K562 (cell line): ENCODE results near the gene TMEM205. TPM values are rescaled to one million over a fixed set of nuclear protein-coding genes. Genes with fewer than 3 reads are reported as not detected.
A peak's percentile ranks its signal among the peaks of the same experiment; 100 is the strongest.

ENCODE experiments used
- CCNT2 ChIP-seq: IDR thresholded peaks from 2 replicates; pipeline ENCODE4 v1.6.1; 2011; ENCODE audit warnings: borderline replicate concordance, low read depth, mild to moderate bottlenecking, moderate library complexity, mixed read lengths, low read length; ENCODE audit not compliant: insufficient read length; ENCODE audit errors: extremely low read depth
- CHD2 ChIP-seq: IDR thresholded peaks from 2 replicates; pipeline ENCODE4 v1.6.1; 2011; ENCODE audit warnings: low read depth, low read length
- DPF2 ChIP-seq: fragments of 450-650 bp; IDR thresholded peaks from 2 replicates; pipeline ENCODE4 v1.6.1; 2016
- EP400 ChIP-seq: fragments of 450-650 bp; IDR thresholded peaks from 2 replicates; pipeline ENCODE4 v1.6.1; 2017; ENCODE audit warnings: antibody characterized with exemption, mild to moderate bottlenecking, moderate library complexity
- HLTF ChIP-seq: fragments of 450-650 bp; IDR thresholded peaks from 2 replicates; pipeline ENCODE4 v1.6.1; 2016
- PHB ChIP-seq: fragments of 250-450 bp; sonication (Bioruptor Pico); IDR thresholded peaks from 2 replicates; pipeline ENCODE4 v1.5.0; 2021
- PHF21A ChIP-seq: fragments of 450-650 bp; IDR thresholded peaks from 2 replicates; pipeline ENCODE4 v1.6.1; 2017; ENCODE audit warnings: low read depth, borderline replicate concordance
- POLR2AphosphoS5 ChIP-seq: IDR thresholded peaks from 2 replicates; pipeline ENCODE4 v1.6.1; 2011; ENCODE audit warnings: mild to moderate bottlenecking, low read depth, low read length, moderate library complexity; ENCODE audit not compliant: control insufficient read depth, insufficient read depth
- ZNF445 ChIP-seq: fragments of 250-450 bp; sonication (Bioruptor Pico); IDR thresholded peaks from 2 replicates; pipeline ENCODE4 v1.4.0; 2020; ENCODE audit warnings: low read depth, mild to moderate bottlenecking, moderate library complexity
- polyA plus RNA-seq, 8 experiments: library from polyadenylated mRNA; depleted of rRNA in 4 of 8; stranded (reverse) in 5 of 8; unstranded in 3 of 8; fragments of >200 nt; fragmentation: Nextera tagmentation in 2 of 8; fragmentation: Illumina TruSeq in 1 of 8; extraction: Ambion mirVana in 2 of 8; extraction: Trizol in 1 of 8; gene quantifications; 2 replicates each; pipeline versions ENCODE4 v1.2.1 to v1.2.3, GENCODE V29; 2011 to 2014; ENCODE audit warnings: inconsistent platforms in 1 of 8, missing spikeins in 1 of 8
- total RNA-seq, 7 experiments: library from RNA; depleted of rRNA in 6 of 7; stranded (reverse); fragments of >200 nt in 6 of 7; fragmentation: Illumina TruSeq in 2 of 7; extraction: Trizol in 2 of 7; gene quantifications; 2 replicates each; pipeline versions ENCODE4 v1.2.1 to v1.2.3, GENCODE V29; 2011 to 2021; ENCODE audit warnings: low replicate concordance in 1 of 7
- TF ChIP-seq, protein P1 (sequence below): sonication (generic); formaldehyde crosslinking; IDR thresholded peaks from 2 replicates; pipeline ENCODE4 v1.8.1; 2023; ENCODE audit warnings: mild to moderate bottlenecking, missing genetic modification reagents, moderate library complexity
- TF ChIP-seq, protein P2 (sequence below): fragments of 250-450 bp; sonication (Bioruptor Pico); IDR thresholded peaks from 2 replicates; pipeline ENCODE4 v1.4.0; 2020
- TF ChIP-seq, protein P3 (sequence below): fragments of 450-650 bp; IDR thresholded peaks from 2 replicates; pipeline ENCODE4 v1.6.1; 2016; ENCODE audit warnings: low read depth

Gene TMEM205
- total and polyA plus RNA-seq, 9 of the 15 experiments (the other 6 are each of a cell fraction or from before 2014, with no cell fraction given), result 21.3 to 81.5 (median 44.1) TPM

DNA sequence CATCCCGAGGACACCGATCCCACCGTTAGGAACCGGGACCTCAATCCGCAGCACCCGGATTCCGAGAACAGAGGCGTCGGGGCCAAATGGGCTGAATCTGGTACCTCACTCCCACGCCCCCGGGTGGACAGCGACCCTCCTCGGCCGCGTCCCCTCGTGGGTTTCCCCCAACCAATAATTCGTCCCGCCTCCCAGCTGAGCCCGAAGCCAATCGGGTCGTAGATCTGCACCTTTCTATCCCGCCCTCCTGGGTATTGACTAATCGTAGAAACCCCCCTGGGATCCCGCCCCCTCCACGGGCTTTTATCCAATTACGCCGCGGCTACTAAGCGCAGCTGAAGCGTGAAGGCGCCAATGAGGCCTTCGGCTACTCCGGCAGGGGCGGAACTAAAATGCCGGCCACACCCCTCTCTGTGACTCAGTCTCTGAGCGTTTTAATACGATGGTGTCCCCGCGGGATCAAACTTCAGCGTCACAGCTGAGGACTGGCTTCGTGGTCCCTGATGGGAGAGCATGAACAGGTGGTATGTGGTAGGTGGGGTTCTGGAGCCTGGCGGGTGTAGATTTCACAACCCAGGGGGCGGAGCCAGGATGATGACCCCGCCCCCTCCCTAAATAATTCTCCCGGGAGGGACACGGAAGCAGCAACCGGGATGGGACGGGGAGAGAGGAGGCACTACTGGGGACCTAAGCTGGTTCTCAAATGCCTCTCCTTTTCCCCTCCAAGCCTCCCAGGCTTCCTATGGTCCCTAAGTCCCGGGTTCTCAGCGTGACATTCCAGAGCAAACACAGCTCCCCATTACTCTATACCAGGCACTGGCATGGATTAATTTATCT, at the start of gene TMEM205, which contains the start of gene CCDC159 (continued):
- TF ChIP-seq EP400, result peak; percentile 26; the same call in 1 of the 2 replicates
- no peak for TF ChIP-seq POLR2AphosphoS5
- TF ChIP-seq, protein P1, sequence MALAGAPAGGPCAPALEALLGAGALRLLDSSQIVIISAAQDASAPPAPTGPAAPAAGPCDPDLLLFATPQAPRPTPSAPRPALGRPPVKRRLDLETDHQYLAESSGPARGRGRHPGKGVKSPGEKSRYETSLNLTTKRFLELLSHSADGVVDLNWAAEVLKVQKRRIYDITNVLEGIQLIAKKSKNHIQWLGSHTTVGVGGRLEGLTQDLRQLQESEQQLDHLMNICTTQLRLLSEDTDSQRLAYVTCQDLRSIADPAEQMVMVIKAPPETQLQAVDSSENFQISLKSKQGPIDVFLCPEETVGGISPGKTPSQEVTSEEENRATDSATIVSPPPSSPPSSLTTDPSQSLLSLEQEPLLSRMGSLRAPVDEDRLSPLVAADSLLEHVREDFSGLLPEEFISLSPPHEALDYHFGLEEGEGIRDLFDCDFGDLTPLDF (CRISPR knock-in tag), result peak; percentile 34; the same call in 1 of the 2 replicates
- TF ChIP-seq, protein P2, sequence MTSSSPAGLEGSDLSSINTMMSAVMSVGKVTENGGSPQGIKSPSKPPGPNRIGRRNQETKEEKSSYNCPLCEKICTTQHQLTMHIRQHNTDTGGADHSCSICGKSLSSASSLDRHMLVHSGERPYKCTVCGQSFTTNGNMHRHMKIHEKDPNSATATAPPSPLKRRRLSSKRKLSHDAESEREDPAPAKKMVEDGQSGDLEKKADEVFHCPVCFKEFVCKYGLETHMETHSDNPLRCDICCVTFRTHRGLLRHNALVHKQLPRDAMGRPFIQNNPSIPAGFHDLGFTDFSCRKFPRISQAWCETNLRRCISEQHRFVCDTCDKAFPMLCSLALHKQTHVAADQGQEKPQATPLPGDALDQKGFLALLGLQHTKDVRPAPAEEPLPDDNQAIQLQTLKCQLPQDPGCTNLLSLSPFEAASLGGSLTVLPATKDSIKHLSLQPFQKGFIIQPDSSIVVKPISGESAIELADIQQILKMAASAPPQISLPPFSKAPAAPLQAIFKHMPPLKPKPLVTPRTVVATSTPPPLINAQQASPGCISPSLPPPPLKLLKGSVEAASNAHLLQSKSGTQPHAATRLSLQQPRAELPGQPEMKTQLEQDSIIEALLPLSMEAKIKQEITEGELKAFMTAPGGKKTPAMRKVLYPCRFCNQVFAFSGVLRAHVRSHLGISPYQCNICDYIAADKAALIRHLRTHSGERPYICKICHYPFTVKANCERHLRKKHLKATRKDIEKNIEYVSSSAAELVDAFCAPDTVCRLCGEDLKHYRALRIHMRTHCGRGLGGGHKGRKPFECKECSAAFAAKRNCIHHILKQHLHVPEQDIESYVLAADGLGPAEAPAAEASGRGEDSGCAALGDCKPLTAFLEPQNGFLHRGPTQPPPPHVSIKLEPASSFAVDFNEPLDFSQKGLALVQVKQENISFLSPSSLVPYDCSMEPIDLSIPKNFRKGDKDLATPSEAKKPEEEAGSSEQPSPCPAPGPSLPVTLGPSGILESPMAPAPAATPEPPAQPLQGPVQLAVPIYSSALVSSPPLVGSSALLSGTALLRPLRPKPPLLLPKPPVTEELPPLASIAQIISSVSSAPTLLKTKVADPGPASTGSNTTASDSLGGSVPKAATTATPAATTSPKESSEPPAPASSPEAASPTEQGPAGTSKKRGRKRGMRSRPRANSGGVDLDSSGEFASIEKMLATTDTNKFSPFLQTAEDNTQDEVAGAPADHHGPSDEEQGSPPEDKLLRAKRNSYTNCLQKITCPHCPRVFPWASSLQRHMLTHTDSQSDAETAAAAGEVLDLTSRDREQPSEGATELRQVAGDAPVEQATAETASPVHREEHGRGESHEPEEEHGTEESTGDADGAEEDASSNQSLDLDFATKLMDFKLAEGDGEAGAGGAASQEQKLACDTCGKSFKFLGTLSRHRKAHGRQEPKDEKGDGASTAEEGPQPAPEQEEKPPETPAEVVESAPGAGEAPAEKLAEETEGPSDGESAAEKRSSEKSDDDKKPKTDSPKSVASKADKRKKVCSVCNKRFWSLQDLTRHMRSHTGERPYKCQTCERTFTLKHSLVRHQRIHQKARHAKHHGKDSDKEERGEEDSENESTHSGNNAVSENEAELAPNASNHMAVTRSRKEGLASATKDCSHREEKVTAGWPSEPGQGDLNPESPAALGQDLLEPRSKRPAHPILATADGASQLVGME (CRISPR knock-in tag), result no peak
- no peak for TF ChIP-seq HLTF
- TF ChIP-seq, protein P3, sequence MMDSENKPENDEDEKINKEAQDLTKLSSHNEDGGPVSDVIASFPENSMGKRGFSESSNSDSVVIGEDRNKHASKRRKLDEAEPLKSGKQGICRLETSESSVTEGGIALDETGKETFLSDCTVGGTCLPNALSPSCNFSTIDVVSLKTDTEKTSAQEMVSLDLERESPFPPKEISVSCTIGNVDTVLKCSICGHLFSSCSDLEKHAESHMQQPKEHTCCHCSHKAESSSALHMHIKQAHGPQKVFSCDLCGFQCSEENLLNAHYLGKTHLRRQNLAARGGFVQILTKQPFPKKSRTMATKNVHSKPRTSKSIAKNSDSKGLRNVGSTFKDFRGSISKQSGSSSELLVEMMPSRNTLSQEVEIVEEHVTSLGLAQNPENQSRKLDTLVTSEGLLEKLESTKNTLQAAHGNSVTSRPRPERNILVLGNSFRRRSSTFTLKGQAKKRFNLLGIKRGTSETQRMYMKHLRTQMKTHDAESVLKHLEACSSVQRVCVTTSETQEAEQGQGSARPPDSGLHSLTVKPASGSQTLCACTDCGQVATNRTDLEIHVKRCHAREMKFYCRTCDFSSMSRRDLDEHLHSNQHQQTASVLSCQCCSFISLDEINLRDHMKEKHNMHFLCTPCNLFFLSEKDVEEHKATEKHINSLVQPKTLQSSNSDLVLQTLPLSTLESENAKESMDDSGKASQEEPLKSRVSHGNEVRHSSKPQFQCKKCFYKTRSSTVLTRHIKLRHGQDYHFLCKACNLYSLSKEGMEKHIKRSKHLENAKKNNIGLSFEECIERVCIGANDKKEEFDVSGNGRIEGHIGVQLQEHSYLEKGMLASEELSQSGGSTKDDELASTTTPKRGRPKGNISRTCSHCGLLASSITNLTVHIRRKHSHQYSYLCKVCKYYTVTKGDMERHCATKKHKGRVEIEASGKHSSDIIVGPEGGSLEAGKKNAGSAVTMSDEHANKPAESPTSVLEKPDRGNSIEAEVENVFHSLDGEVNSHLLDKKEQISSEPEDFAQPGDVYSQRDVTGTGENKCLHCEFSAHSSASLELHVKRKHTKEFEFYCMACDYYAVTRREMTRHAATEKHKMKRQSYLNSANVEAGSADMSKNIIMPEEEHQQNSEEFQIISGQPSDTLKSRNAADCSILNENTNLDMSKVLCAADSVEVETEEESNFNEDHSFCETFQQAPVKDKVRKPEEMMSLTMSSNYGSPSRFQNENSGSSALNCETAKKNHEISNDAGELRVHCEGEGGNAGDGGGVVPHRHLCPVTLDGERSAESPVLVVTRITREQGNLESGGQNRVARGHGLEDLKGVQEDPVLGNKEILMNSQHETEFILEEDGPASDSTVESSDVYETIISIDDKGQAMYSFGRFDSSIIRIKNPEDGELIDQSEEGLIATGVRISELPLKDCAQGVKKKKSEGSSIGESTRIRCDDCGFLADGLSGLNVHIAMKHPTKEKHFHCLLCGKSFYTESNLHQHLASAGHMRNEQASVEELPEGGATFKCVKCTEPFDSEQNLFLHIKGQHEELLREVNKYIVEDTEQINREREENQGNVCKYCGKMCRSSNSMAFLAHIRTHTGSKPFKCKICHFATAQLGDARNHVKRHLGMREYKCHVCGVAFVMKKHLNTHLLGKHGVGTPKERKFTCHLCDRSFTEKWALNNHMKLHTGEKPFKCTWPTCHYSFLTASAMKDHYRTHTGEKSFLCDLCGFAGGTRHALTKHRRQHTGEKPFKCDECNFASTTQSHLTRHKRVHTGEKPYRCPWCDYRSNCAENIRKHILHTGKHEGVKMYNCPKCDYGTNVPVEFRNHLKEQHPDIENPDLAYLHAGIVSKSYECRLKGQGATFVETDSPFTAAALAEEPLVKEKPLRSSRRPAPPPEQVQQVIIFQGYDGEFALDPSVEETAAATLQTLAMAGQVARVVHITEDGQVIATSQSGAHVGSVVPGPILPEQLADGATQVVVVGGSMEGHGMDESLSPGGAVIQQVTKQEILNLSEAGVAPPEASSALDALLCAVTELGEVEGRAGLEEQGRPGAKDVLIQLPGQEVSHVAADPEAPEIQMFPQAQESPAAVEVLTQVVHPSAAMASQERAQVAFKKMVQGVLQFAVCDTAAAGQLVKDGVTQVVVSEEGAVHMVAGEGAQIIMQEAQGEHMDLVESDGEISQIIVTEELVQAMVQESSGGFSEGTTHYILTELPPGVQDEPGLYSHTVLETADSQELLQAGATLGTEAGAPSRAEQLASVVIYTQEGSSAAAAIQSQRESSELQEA, result peak; percentile 94
- TF ChIP-seq CHD2, result peak; percentile 76
- 0 out of 2 replicates have a peak, but pooled peaks have one; percentile 9 for TF ChIP-seq DPF2
- TF ChIP-seq ZNF445 (CRISPR knock-in tag), result no peak
- TF ChIP-seq PHF21A, result peak; percentile 16; the same call in 1 of the 2 replicates
- peak; percentile 25; the same call in 1 of the 2 replicates for TF ChIP-seq PHB (CRISPR knock-in tag)
- no peak for TF ChIP-seq CCNT2
